Measurements from ENCODE around the gene PGGHG.

PGGHG gene

GRCh38 chr11:270451-271318 is 18.2 kb upstream of the PGGHG start:
- no peak for DNase-seq

GRCh38 chr11:271319-271715 is 17.6 kb upstream of the PGGHG start:
- DNase-seq: no peak

GRCh38 chr11:272195-272930 is 16.6 kb upstream of the PGGHG start:
- no peak for DNase-seq

GRCh38 chr11:272931-273198 is 16.1 kb upstream of the PGGHG start:
- no peak for DNase-seq

GRCh38 chr11:276219-276618 is 12.7 kb upstream of the PGGHG start:
- DNase-seq: no peak

- no peak for DNase-seq
Measured at GRCh38 chr11:278001-278951, 10.7 kb upstream of the PGGHG start, which contains the start of gene NLRP6. Gene NLRP6, plus strand, starts transcription at chr11:278407. Its CDS starts 163 bp downstream, at chr11:278570.

- DNase-seq: no peak
Measured at GRCh38 chr11:279040-279965, 9.6 kb upstream of the PGGHG start.

GRCh38 chr11:279966-280705 is 8.8 kb upstream of the PGGHG start:
- no peak for DNase-seq

GRCh38 chr11:280706-281485 is 8.0 kb upstream of the PGGHG start:
- DNase-seq: no peak

GRCh38 chr11:281486-282161 is 7.3 kb upstream of the PGGHG start:
- no peak for DNase-seq

GRCh38 chr11:282171-282570 is 6.8 kb upstream of the PGGHG start:
- no peak for DNase-seq

- no peak for DNase-seq
Measured at GRCh38 chr11:282630-283360, 6.1 kb upstream of the PGGHG start.

GRCh38 chr11:283405-284104 is 5.4 kb upstream of the PGGHG start:
- DNase-seq: no peak

- no peak for DNase-seq
Measured at GRCh38 chr11:284105-285020, 4.6 kb upstream of the PGGHG start.

- no peak for DNase-seq
Measured at GRCh38 chr11:285021-285893, 3.7 kb upstream of the PGGHG start.

- no peak for DNase-seq
Measured at GRCh38 chr11:285894-286220, 3.1 kb upstream of the PGGHG start.

Measured in SHP77 treated with DMSO at 0.1 percent for 48 hours (cell line).